GM12878 (cell line): ENCODE measurements around the gene MUSK.

ENCODE experiments used
- NBN ChIP-seq: fragments of 450-650 bp; IDR thresholded peaks from 2 replicates; pipeline ENCODE4 v1.6.1; 2016
- POLR2A ChIP-seq: IDR thresholded peaks from 2 replicates; pipeline ENCODE4 v1.6.1; 2011; ENCODE audit warnings: low read depth, mild to moderate bottlenecking, low read length
- RAD21 ChIP-seq: IDR thresholded peaks from 2 replicates; pipeline ENCODE4 v1.6.1; 2011; ENCODE audit warnings: mild to moderate bottlenecking, low read depth, low read length, moderate library complexity; ENCODE audit not compliant: insufficient read depth
- TF ChIP-seq, protein P1 (sequence below), 3 experiments: IDR thresholded peaks in 2 of 3; conservative IDR thresholded peaks in 1 of 3; 2 replicates each; pipeline ENCODE4 v1.5.1; 2011; ENCODE audit warnings: low read depth in 3 of 3, low read length in 3 of 3, mild to moderate bottlenecking in 3 of 3, control low read depth in 2 of 3, moderate library complexity in 2 of 3, inconsistent platforms in 1 of 3, mixed read lengths in 1 of 3; ENCODE audit not compliant: control insufficient read depth in 2 of 3, insufficient read depth in 1 of 3; ENCODE audit errors: extremely low read depth in 1 of 3

DNA sequence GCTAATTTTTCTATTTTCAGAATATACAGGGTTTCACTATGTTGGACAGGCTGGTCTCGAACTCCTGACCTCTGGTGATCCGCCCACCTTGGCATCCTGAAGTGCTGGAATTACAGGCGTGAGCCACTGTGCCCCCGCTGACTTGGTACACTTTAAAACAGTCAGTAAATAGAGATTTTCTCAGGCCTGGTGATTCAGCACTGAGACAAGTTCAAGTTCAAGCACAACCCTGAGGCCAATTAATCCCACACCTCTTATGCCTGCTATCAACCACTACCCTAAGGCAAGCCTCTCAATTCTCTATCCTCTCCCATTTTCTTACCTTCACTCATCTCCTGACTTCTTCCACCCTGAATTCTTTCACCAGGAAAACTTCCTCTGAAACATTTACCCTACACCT, 18.9 kb downstream of the MUSK start:
- TF ChIP-seq POLR2A (no peak), RAD21 (no peak), NBN (no peak)
- TF ChIP-seq, protein P1, sequence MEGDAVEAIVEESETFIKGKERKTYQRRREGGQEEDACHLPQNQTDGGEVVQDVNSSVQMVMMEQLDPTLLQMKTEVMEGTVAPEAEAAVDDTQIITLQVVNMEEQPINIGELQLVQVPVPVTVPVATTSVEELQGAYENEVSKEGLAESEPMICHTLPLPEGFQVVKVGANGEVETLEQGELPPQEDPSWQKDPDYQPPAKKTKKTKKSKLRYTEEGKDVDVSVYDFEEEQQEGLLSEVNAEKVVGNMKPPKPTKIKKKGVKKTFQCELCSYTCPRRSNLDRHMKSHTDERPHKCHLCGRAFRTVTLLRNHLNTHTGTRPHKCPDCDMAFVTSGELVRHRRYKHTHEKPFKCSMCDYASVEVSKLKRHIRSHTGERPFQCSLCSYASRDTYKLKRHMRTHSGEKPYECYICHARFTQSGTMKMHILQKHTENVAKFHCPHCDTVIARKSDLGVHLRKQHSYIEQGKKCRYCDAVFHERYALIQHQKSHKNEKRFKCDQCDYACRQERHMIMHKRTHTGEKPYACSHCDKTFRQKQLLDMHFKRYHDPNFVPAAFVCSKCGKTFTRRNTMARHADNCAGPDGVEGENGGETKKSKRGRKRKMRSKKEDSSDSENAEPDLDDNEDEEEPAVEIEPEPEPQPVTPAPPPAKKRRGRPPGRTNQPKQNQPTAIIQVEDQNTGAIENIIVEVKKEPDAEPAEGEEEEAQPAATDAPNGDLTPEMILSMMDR (IDR thresholded peaks at IDR 0.05 in 2 of 3, conservative IDR thresholded peaks at IDR 0.05 in 1 of 3; ENCODE audit: control insufficient read depth in 2 of 3, extremely low read depth in 1 of 3, insufficient read depth in 1 of 3, low read depth in 3 of 3, low read length in 3 of 3) = no peak
